Large intestine (tissue), 3 donors: Measurements from ENCODE around the gene LTB4R. TPM values are rescaled to one million over a fixed set of nuclear protein-coding genes. Genes with fewer than 3 reads are reported as not detected.

Experiments
- DNase-seq, 2 donors: peaks; one replicate each; pipeline versions ENCODE4 v3.0.0 to v3.0.0-alpha.2; 2013
- H3K27ac ChIP-seq: one replicate; pipeline ENCODE4 v1.5.1; 2013; ENCODE audit warnings: low read length
- H3K27me3 ChIP-seq: 2 replicates; pipeline ENCODE4 v1.6.1; 2013; ENCODE audit warnings: low read length; ENCODE audit not compliant: control insufficient read depth, insufficient read depth
- H3K36me3 ChIP-seq: 2 replicates; pipeline ENCODE4 v1.6.1; 2013; ENCODE audit warnings: low read length; ENCODE audit not compliant: control insufficient read depth, insufficient read depth
- H3K4me1 ChIP-seq: one replicate; pipeline ENCODE4 v1.6.1; 2013; ENCODE audit warnings: low read length; ENCODE audit not compliant: control insufficient read depth, insufficient read depth
- H3K4me3 ChIP-seq: one replicate; pipeline ENCODE4 v1.5.1; 2013; ENCODE audit warnings: low read length
- H3K9me3 ChIP-seq: one replicate; pipeline ENCODE4 v1.6.1; 2013; ENCODE audit warnings: mild to moderate bottlenecking, low read depth, low read length, moderate library complexity; ENCODE audit not compliant: control insufficient read depth
- WGBS: methylation state at CpG from one replicate; pipeline ENCODE4 v1.1.5; 2013; ENCODE audit warnings: low lambda C conversion rate; ENCODE audit not compliant: insufficient coverage; 5-methylcytosine and 5-hydroxymethylcytosine counted together
- polyA plus RNA-seq: library from polyadenylated mRNA; unstranded; fragments of 120-200 nt; gene quantifications from one replicate; pipeline ENCODE4 v1.2.1, GENCODE V29; 2013

LTB4R gene
- polyA plus RNA-seq, 1 donor: 7.2 TPM

GRCh38 chr14:24290746-24291145 lies 20.6 kb upstream of the LTB4R start:
- no peaks in the 10 kb centered on the region for H3K27me3 ChIP-seq
- H3K4me1 ChIP-seq: no peaks in the 10 kb centered on the region
- H3K9me3 ChIP-seq: no peaks in the 10 kb centered on the region
- no peak overlapping the region for H3K4me3 ChIP-seq
- no peak for DNase-seq
- WGBS: no CpG with 5 or more reads among the region's 9 CpGs
- peaks cover 46% of the 10 kb centered on the region for H3K36me3 ChIP-seq
- no peak overlapping the region for H3K27ac ChIP-seq

GRCh38 chr14:24291446-24292117 lies 19.7 kb upstream of the LTB4R start:
- no CpG with 5 or more reads among the region's 3 CpGs for WGBS
- peaks cover 54% of the 10 kb centered on the region for H3K36me3 ChIP-seq
- H3K4me1 ChIP-seq: peaks cover 2% of the 10 kb centered on the region
- no peak overlapping the region for H3K27ac ChIP-seq
- H3K9me3 ChIP-seq: no peaks in the 10 kb centered on the region
- no peak overlapping the region for H3K4me3 ChIP-seq
- H3K27me3 ChIP-seq: no peaks in the 10 kb centered on the region
- no peak for DNase-seq

- Histone ChIP-seq H3K36me3 (peaks cover 56% of the 10 kb centered on the region), H3K27ac (no peak overlapping the region), H3K27me3 (no peaks in the 10 kb centered on the region), H3K9me3 (no peaks in the 10 kb centered on the region), H3K4me3 (no peak overlapping the region), H3K4me1 (peaks cover 4% of the 10 kb centered on the region)
- no CpG with 5 or more reads among the region's 11 CpGs for WGBS
- DNase-seq: no peak
Measured at GRCh38 chr14:24292118-24292807, 19.0 kb upstream of the LTB4R start.

- H3K4me3 ChIP-seq: no peak overlapping the region
- H3K27me3 ChIP-seq: no peaks in the 10 kb centered on the region
- H3K36me3 ChIP-seq: peaks cover 56% of the 10 kb centered on the region
- no peaks in the 10 kb centered on the region for H3K9me3 ChIP-seq
- no peak for DNase-seq
- peaks cover 12% of the 10 kb centered on the region for H3K4me1 ChIP-seq
- no peak overlapping the region for H3K27ac ChIP-seq
- WGBS: 100% methylated on average over 1 of the region's 2 CpGs
Measured at GRCh38 chr14:24293525-24293924, 17.8 kb upstream of the LTB4R start.

GRCh38 chr14:24296341-24297157 lies 14.8 kb upstream of the LTB4R start:
- 100% methylated on average over 2 of the region's 12 CpGs for WGBS
- H3K9me3 ChIP-seq: no peaks in the 10 kb centered on the region
- peak; percentile 59 to 61 for DNase-seq
- no peak overlapping the region for H3K27ac ChIP-seq
- H3K27me3 ChIP-seq: no peaks in the 10 kb centered on the region
- H3K36me3 ChIP-seq: peaks cover 34% of the 10 kb centered on the region
- peaks cover 19% of the 10 kb centered on the region for H3K4me1 ChIP-seq
- no peak overlapping the region for H3K4me3 ChIP-seq

- Histone ChIP-seq H3K27me3 (no peaks in the 10 kb centered on the region), H3K9me3 (no peaks in the 10 kb centered on the region), H3K4me1 (peaks cover 19% of the 10 kb centered on the region), H3K27ac (peak overlapping the region; percentile 18), H3K4me3 (no peak overlapping the region), H3K36me3 (peaks cover 34% of the 10 kb centered on the region)
- peak in 1 of 2 donors; percentile 57 for DNase-seq
- 0% methylated on average over 2 of the region's 5 CpGs for WGBS
Measured at GRCh38 chr14:24297190-24297964, 13.9 kb upstream of the LTB4R start.

GRCh38 chr14:24298892-24299254 lies 12.4 kb upstream of the LTB4R start:
- peak overlapping the region; percentile 90 for H3K27ac ChIP-seq
- H3K9me3 ChIP-seq: no peaks in the 10 kb centered on the region
- H3K36me3 ChIP-seq: peaks cover 39% of the 10 kb centered on the region
- H3K4me3 ChIP-seq: peak overlapping the region; percentile 68
- no CpG with 5 or more reads among the region's 7 CpGs for WGBS
- H3K27me3 ChIP-seq: no peaks in the 10 kb centered on the region
- no peak for DNase-seq
- peaks cover 25% of the 10 kb centered on the region for H3K4me1 ChIP-seq

- Histone ChIP-seq H3K4me3 (peak within 1 kb of the TSS; percentile 68), H3K9me3 (no peaks in the 10 kb centered on the region), H3K36me3 (peaks cover 46% of the 10 kb centered on the region), H3K27ac (peak within 1 kb of the TSS; percentile 90), H3K4me1 (peaks cover 25% of the 10 kb centered on the region), H3K27me3 (no peaks in the 10 kb centered on the region)
- DNase-seq: peak; percentile 93 to 97
- WGBS: no CpG with 5 or more reads among the region's 75 CpGs
Measured at GRCh38 chr14:24299255-24300191, 11.8 kb upstream of the LTB4R start, which contains the start of the genes DHRS1 and NOP9. Gene DHRS1 (minus strand): TSS chr14:24299780. CDS start chr14:24299106, 674 bp downstream. Gene NOP9 (plus strand): TSS chr14:24299850. CDS start chr14:24299955, 105 bp downstream.

GRCh38 chr14:24300326-24300980 lies 10.8 kb upstream of the LTB4R start:
- no CpG with 5 or more reads among the region's 16 CpGs for WGBS
- no peak for DNase-seq
- no peaks in the 10 kb centered on the region for H3K27me3 ChIP-seq
- peaks cover 52% of the 10 kb centered on the region for H3K36me3 ChIP-seq
- H3K4me3 ChIP-seq: peak overlapping the region; percentile 68
- H3K27ac ChIP-seq: peak overlapping the region; percentile 90
- peaks cover 25% of the 10 kb centered on the region for H3K4me1 ChIP-seq
- H3K9me3 ChIP-seq: no peaks in the 10 kb centered on the region
